AG09319 (cell line): ENCODE data around the gene MRPL21.

Experiments used
- DNase-seq: peaks from one replicate; pipeline ENCODE4 v3.0.0-alpha.2; 2010; ENCODE audit warnings: low read depth; ENCODE audit errors: extremely low read depth
- TF ChIP-seq, protein P1 (sequence below): IDR thresholded peaks from 2 replicates; pipeline ENCODE4 v1.5.1; 2011; ENCODE audit warnings: low read depth, mild to moderate bottlenecking, inconsistent platforms, low read length, moderate library complexity

The MRPL21 gene

DNA sequence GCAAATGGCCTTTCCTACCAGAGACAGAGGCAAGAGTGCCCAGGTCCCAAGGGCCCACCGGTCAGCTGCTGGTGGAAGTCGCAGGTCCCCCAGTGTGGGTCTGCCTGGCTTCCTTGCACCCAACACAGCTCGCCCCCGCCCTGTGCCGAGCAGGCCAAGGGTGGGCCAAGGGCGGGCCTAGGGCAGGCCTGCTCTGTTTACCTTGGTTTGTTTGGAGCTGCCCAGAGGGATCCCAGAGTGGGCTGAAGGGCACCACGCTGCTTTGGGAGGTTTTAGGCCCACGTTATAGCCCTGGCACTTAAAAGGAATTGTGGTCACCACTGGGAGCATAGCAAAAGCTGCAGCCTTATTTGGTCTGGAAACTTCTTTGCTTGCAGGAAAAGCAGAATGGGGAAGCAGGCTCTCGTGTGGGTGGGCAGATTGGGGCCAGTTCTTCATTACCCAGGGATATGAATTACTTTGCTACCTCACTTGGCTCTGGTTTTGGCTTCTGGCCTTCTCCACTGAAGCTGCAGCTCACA is 39.2 kb upstream of the MRPL21 start:
- TF ChIP-seq, protein P1, sequence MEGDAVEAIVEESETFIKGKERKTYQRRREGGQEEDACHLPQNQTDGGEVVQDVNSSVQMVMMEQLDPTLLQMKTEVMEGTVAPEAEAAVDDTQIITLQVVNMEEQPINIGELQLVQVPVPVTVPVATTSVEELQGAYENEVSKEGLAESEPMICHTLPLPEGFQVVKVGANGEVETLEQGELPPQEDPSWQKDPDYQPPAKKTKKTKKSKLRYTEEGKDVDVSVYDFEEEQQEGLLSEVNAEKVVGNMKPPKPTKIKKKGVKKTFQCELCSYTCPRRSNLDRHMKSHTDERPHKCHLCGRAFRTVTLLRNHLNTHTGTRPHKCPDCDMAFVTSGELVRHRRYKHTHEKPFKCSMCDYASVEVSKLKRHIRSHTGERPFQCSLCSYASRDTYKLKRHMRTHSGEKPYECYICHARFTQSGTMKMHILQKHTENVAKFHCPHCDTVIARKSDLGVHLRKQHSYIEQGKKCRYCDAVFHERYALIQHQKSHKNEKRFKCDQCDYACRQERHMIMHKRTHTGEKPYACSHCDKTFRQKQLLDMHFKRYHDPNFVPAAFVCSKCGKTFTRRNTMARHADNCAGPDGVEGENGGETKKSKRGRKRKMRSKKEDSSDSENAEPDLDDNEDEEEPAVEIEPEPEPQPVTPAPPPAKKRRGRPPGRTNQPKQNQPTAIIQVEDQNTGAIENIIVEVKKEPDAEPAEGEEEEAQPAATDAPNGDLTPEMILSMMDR, result no peak
- DNase-seq, result no peak

DNA sequence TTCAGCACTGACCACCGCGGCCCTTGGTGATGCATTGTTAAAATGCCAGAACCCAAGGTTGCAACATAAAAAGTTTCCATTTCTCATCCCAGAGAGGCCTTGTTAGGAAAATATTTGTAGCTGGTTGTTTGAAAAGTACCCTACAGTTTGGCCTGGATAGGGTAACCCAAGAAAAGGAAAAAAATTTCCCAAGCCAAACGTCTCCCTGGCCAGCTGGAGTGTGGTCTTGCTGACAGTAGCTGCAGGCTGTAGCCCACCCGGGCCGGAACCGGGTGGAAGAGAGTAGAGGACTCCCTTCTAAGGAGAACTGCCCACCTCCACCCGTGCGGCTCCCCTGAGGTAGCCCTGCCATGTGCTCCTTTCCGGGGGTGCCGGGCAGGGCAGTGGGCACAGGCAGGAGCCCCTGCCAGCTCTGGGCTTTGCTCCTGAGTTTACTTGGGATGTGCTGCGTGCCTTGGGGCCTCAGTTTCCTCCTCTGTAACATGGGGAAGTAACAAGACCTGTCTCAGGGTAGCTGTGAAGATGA is 38.5 kb upstream of the MRPL21 start:
- TF ChIP-seq, protein P1, result no peak
- DNase-seq, result no peak

DNA sequence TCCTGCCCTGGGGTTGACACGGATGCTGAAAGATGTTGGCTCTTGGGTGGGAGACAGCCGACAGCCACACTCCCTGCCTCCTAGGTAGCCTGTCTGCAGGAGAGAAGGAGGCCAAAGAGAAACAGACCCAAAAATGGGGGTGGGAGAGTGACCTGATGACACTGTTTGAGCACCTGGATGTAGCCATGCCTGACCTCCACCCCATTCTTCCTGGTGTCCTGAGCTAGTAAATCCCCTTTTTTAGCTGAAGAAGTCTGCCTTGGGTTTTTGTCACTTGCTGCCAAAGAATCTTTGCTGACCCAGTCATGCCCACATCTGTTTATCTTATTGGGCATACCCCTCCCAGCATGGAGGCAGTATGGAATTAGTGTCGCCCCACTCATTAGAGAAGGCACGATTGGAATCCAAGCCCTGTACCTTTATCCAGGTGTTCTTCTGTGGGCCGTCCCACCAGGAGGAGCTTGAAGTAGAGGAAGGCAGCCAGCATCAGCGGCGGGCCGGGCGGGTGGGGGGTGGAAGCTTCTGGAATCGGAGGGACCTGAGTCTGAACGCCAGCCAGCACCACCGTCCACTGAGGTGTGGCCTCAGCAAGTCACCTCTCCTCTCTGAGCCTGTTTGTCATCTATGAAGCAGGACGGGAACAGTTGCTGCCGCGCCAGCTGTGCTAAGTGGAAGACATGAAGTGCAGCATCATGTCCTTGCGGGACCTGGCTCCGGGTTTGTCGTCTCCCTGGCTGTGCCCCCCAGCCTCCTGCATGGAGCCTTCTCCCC is 37.9 kb upstream of the MRPL21 start:
- DNase-seq, result no peak
- TF ChIP-seq, protein P1, result no peak

DNA sequence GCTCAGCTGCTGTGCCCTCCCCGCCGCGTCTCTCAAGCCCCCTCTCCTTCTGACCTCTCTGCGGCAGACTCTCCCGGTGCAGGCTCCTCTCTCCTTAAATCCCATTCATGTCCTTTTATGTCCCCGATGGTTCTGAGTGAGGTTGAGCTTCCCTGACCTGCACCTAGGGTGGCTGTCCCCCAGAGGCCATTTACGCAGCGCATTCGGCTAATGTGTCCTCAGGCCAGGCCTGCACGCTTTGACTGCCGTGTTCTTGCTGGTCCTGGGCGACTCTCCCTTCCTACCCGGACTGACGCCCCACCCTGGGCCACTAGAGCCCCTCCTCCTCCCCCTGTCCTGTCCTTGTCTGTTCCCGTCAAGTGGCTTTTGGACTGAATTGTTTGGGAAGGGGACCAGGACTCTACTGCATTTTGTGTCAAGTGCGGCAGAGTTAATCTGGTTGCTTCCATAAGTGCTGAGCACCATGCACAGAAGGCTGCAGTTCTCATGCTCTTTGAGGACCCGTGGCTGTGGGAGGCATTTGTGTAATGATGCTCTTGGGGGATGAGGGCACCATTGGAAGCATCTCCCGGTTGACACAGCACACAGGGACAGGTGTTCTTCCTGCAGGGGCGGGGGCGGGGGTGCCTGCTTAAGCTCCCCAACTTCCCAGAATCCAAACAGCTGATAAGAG is 37.2 kb upstream of the MRPL21 start:
- no peak for DNase-seq
- TF ChIP-seq, protein P1, result no peak

DNA sequence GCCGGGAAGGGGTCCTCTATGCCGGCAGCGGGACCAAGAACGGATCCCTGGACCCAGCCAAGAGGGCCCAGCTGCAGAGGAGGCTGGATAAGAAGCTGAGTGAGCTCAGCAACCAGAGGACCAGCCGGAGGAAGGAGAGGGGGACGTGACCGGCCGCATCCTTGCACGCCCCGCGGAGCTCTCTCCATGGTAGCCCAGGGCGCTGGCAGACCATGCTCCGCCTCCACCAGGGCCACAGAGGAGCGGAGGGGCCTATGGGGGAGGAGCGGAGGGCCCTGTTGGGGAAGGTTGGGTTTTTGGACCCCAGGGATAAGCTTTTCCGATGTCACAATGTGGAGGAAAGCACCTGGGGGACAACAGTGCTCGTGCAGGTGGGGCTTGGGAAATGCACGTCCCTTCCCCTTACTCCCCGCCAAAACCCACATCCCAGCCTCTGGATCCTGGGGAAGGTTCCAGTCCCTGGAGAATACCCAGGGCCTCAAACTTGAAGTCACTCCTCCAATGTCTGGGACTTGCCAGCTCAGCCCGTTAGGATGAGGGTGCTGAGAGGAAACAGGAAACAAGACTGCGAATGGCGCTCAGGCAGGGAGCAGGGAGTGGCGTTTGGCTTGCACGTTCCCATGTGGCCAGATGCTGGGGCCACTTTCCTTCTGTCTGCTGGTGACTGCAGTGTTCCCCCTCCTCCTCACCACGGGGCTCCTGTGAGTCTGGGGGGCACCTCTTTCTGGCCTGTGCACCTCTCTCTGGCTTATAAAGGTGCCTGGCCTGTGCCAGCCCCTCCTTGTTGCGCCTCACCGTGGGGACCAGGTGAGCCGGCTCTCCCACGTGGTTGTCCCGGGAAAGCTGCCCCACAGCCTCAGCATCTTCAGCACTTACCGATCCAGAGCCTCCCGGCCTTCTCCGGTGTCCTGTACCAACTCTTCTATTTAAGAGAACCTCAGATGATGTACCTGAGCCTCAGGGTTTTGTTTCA is 36.2 kb upstream of the MRPL21 start:
- DNase-seq, result no peak
- TF ChIP-seq, protein P1, result no peak

DNA sequence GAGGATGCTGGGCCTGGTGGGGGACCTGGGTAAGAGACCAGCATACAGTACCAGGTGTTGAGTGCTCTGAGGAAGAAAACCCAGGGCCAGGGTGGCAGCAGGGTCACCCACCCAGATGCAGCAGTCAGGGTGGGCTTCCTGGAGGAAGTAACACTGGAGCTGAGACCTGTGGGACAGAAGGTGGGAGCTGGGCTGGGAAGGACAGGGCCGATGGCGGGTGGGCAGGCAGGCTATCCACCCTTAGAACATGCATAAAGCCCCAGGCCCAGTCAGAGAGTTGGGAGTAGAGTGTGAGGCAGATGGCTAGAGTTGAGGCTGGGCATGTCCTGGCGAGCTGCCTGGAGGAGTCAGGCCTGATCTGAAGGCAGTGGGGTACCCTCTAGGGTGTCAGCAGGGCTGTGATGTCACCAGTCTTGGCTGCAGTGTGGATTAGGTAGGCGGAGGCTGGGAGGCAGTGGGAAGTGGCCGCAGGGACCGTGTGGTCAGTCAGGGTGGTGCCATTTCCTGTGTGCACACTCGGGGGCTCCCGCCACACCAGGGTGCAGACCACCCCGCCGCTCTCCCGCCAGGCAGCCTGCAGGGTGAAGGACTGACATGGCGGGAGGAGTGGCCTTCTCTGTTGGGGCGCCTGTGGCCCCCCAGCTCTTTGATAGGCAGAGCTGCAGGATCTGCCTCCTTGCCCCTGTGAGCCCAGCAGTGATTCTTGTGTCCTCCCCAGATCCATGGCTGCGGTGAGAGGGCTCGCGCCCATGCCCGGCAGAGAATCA is 35.4 kb upstream of the MRPL21 start:
- TF ChIP-seq, protein P1, result no peak
- DNase-seq, result no peak
